ENCODE results near the gene HS6ST2. TPM values are rescaled to one million over a fixed set of nuclear protein-coding genes. Genes with fewer than 3 reads are reported as not detected.

HS6ST2 gene
- total RNA-seq, 1 experiment from 2014 or later: 13.4 TPM

- no peak for TF ChIP-seq EZH2 (IDR thresholded peaks at IDR 0.05; ENCODE audit: low read depth)
- TF ChIP-seq, protein P1, sequence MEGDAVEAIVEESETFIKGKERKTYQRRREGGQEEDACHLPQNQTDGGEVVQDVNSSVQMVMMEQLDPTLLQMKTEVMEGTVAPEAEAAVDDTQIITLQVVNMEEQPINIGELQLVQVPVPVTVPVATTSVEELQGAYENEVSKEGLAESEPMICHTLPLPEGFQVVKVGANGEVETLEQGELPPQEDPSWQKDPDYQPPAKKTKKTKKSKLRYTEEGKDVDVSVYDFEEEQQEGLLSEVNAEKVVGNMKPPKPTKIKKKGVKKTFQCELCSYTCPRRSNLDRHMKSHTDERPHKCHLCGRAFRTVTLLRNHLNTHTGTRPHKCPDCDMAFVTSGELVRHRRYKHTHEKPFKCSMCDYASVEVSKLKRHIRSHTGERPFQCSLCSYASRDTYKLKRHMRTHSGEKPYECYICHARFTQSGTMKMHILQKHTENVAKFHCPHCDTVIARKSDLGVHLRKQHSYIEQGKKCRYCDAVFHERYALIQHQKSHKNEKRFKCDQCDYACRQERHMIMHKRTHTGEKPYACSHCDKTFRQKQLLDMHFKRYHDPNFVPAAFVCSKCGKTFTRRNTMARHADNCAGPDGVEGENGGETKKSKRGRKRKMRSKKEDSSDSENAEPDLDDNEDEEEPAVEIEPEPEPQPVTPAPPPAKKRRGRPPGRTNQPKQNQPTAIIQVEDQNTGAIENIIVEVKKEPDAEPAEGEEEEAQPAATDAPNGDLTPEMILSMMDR (conservative IDR thresholded peaks at IDR 0.05): no peak
- H3K9me3 ChIP-seq (ENCODE audit: insufficient read depth, low read depth): no peaks in the 10 kb centered on the region
- DNase-seq: no peak
- H3K27me3 ChIP-seq (ENCODE audit: insufficient read depth, low read depth): no peaks in the 10 kb centered on the region
- no TSS peak for BruUV-seq (replicated peaks)
- H3K4me2 ChIP-seq: no peak overlapping the region
- no peaks in the 10 kb centered on the region for H3K79me2 ChIP-seq (ENCODE audit: low read depth)
- H4K20me1 ChIP-seq (ENCODE audit: insufficient read depth): no peaks in the 10 kb centered on the region; the same call in 1 of the 2 replicates
- H3K27ac ChIP-seq: no peak overlapping the region
- CTCF ChIA-PET: no interaction called here
- H3F3A ChIP-seq (ENCODE audit: insufficient read depth, low read depth): no peaks in the 10 kb centered on the region
- H2AFZ ChIP-seq: no peak overlapping the region
- H3K4me1 ChIP-seq (replicated peaks; ENCODE audit: insufficient read depth): no peaks in the 10 kb centered on the region
- no peaks in the 10 kb centered on the region for H3K9me2 ChIP-seq (ENCODE audit: insufficient read depth)
- POLR2A ChIA-PET (ENCODE audit: unreplicated experiment): no interaction called here
- intact Hi-C loops (cut with micrococcal nuclease; ENCODE audit: unreplicated experiment): no loop called here
- peaks cover 3% of the 10 kb centered on the region; the same call in 1 of the 2 replicates for H3K36me3 ChIP-seq (ENCODE audit: low read depth)
- H3K4me3 ChIP-seq: no peak overlapping the region
Measured at GRCh38 chrX:132669142-132669541, 289.3 kb downstream of the HS6ST2 start.

DNA sequence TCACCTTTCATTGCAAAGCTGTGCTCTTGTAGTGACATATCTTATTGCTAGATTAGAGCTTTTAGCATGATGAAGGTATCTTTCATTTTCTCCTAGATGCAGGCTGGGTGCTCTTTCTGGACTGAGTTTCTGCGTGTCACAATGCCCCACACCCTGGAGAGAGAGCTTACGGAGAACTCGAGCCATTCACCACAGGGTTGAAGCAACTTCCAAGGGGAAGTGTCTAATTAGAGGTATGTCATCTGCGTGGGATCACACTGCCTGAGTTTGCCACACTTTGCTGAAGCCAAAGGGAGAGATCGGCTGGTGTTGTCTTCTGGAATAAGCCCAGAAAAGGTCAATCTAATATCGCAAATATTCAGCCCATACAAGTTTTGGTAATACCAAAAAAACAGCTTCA is 290.3 kb downstream of the HS6ST2 start:
- Histone ChIP-seq H3F3A (ENCODE audit: insufficient read depth, low read depth) (no peaks in the 10 kb centered on the region), H3K79me2 (ENCODE audit: low read depth) (no peaks in the 10 kb centered on the region), H4K20me1 (ENCODE audit: insufficient read depth) (no peaks in the 10 kb centered on the region; the same call in 1 of the 2 replicates), H2AFZ (no peak overlapping the region), H3K27ac (no peak overlapping the region), H3K4me1 (replicated peaks; ENCODE audit: insufficient read depth) (no peaks in the 10 kb centered on the region), H3K4me3 (no peak overlapping the region), H3K4me2 (no peak overlapping the region), H3K36me3 (ENCODE audit: low read depth) (peaks cover 2% of the 10 kb centered on the region; the same call in 1 of the 2 replicates), H3K9me3 (ENCODE audit: insufficient read depth, low read depth) (no peaks in the 10 kb centered on the region), H3K27me3 (ENCODE audit: insufficient read depth, low read depth) (no peaks in the 10 kb centered on the region), H3K9me2 (ENCODE audit: insufficient read depth) (no peaks in the 10 kb centered on the region)
- no peak for TF ChIP-seq EZH2 (IDR thresholded peaks at IDR 0.05; ENCODE audit: low read depth)
- TF ChIP-seq, protein P1 (conservative IDR thresholded peaks at IDR 0.05): no peak
- intact Hi-C loops (cut with micrococcal nuclease; ENCODE audit: unreplicated experiment): no loop called here
- BruUV-seq (replicated peaks): no TSS peak
- POLR2A ChIA-PET (ENCODE audit: unreplicated experiment): no interaction called here
- DNase-seq: no peak
- CTCF ChIA-PET: interaction anchor here (0.6 kb wide), 1 partner anchor 587 kb away, joined by 3 read pairs; no protein-coding TSS in a partner anchor

DNA sequence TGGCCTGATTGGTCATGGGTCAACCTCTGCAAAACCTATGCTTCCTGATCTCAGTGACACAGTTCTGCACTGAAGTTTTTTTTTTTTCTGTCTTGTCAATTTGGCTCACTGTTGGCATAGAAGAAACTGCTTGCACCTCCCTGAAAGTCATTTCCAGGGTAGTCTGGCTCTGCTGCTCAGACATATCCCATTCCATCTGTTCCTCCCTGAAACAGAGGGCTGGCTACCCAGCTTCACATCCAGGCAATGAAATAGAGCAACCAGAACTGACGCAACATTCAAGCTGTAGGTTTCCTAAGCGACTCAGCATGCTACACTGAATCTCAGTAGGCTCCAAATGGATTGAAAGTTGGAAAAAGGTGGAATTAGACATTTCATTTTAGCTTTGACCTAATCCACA is 292.8 kb downstream of the HS6ST2 start:
- no peaks in the 10 kb centered on the region for H3K4me1 ChIP-seq (replicated peaks; ENCODE audit: insufficient read depth)
- no peak for DNase-seq
- no peak overlapping the region for H3K4me2 ChIP-seq
- no peaks in the 10 kb centered on the region for H3K79me2 ChIP-seq (ENCODE audit: low read depth)
- no peak overlapping the region for H2AFZ ChIP-seq
- no peaks in the 10 kb centered on the region for H3F3A ChIP-seq (ENCODE audit: insufficient read depth, low read depth)
- no peaks in the 10 kb centered on the region for H3K9me2 ChIP-seq (ENCODE audit: insufficient read depth)
- intact Hi-C loops (cut with micrococcal nuclease; ENCODE audit: unreplicated experiment): no loop called here
- H3K4me3 ChIP-seq: no peak overlapping the region
- CTCF ChIA-PET: no interaction called here
- no peaks in the 10 kb centered on the region for H3K9me3 ChIP-seq (ENCODE audit: insufficient read depth, low read depth)
- H3K27ac ChIP-seq: no peak overlapping the region
- H3K27me3 ChIP-seq (ENCODE audit: insufficient read depth, low read depth): no peaks in the 10 kb centered on the region
- BruUV-seq (replicated peaks): no TSS peak
- TF ChIP-seq EZH2 (IDR thresholded peaks at IDR 0.05; ENCODE audit: low read depth): no peak
- TF ChIP-seq, protein P1 (conservative IDR thresholded peaks at IDR 0.05): no peak
- POLR2A ChIA-PET (ENCODE audit: unreplicated experiment): no interaction called here
- no peaks in the 10 kb centered on the region for H3K36me3 ChIP-seq (ENCODE audit: low read depth)
- H4K20me1 ChIP-seq (ENCODE audit: insufficient read depth): no peaks in the 10 kb centered on the region

Measured in PC-9 (cell line).